ENCODE measurements around the gene UBE2S. TPM values are rescaled to one million over a fixed set of nuclear protein-coding genes. Genes with fewer than 3 reads are reported as not detected.

UBE2S gene
- total and polyA plus RNA-seq, 2 donors (not counting 1 experiment from before 2014, with no cell fraction given) = 20.6 to 72.7 TPM

- peak overlapping the region; percentile 79 for H3K9ac ChIP-seq (ENCODE audit: low read length)
- peaks cover 32% of the 10 kb centered on the region for H3K4me1 Mint-ChIP-seq
- intact Hi-C loops (cut with micrococcal nuclease) = loop anchor here (5.0 kb wide), 4 partner anchors 56 to 236 kb away; partner anchors contain the start of genes C19orf85, FIZ1, ISOC2 and ZNF580
- peaks cover 0 to 42% of the 10 kb centered on the region in 2 experiments for H3K36me3 ChIP-seq (replicated peaks in 1 of 2; ENCODE audit: control extremely low read depth in 1 of 2, control insufficient read depth in 1 of 2, extremely low read depth in 1 of 2, insufficient read depth in 2 of 2, low read length in 1 of 2)
- WGBS (ENCODE audit: insufficient coverage) = 87% methylated on average over 9 of the region's 14 CpGs
- H3K27me3 Mint-ChIP-seq = no peaks in the 10 kb centered on the region
- no peak overlapping the region for H2AFZ ChIP-seq (ENCODE audit: insufficient read depth, low read depth, low read length, poor library complexity, severe bottlenecking)
- H4K20me1 ChIP-seq (ENCODE audit: control insufficient read depth, insufficient read depth, low read length, poor library complexity, severe bottlenecking) = peaks cover 11% of the 10 kb centered on the region
- TF ChIP-seq, protein P1, sequence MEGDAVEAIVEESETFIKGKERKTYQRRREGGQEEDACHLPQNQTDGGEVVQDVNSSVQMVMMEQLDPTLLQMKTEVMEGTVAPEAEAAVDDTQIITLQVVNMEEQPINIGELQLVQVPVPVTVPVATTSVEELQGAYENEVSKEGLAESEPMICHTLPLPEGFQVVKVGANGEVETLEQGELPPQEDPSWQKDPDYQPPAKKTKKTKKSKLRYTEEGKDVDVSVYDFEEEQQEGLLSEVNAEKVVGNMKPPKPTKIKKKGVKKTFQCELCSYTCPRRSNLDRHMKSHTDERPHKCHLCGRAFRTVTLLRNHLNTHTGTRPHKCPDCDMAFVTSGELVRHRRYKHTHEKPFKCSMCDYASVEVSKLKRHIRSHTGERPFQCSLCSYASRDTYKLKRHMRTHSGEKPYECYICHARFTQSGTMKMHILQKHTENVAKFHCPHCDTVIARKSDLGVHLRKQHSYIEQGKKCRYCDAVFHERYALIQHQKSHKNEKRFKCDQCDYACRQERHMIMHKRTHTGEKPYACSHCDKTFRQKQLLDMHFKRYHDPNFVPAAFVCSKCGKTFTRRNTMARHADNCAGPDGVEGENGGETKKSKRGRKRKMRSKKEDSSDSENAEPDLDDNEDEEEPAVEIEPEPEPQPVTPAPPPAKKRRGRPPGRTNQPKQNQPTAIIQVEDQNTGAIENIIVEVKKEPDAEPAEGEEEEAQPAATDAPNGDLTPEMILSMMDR (IDR thresholded peaks at IDR 0.05) = no peak
- no peak for TF ChIP-seq EZH2 (IDR thresholded peaks at IDR 0.05; ENCODE audit: borderline replicate concordance, insufficient read depth, low read depth, low read length, poor library complexity, severe bottlenecking)
- H3K27ac Mint-ChIP-seq = peak overlapping the region; percentile 88
- CTCF ChIA-PET = interaction anchor here (0.5 to 0.7 kb wide), 2 partner anchors 11 to 305 kb away, joined by 3 read pairs; no protein-coding TSS in a partner anchor
- H3K4me3 Mint-ChIP-seq = peak overlapping the region; percentile 98
- peaks cover 0 to 20% (median 3%) of the 10 kb centered on the region in 3 donors for H3K9me3 ChIP-seq (ENCODE audit: control extremely low read depth in 1 of 3, control insufficient read depth in 2 of 3, insufficient read depth in 1 of 3, low read length in 2 of 3)
- H3K79me2 ChIP-seq (ENCODE audit: control insufficient read depth, insufficient read depth, low read length) = peaks cover 25% of the 10 kb centered on the region
- H3K27me3 ChIP-seq (replicated peaks in 1 of 4; ENCODE audit: control extremely low read depth in 1 of 4, control insufficient read depth in 3 of 4, insufficient read depth in 4 of 4, low read length in 3 of 4) = no peaks in the 10 kb centered on the region
- H3K9me3 Mint-ChIP-seq (ENCODE audit: insufficient read depth) = peaks cover 6% of the 10 kb centered on the region
- H3K4me3 ChIP-seq (ENCODE audit: control extremely low read depth in 1 of 5, extremely low read depth in 1 of 5, insufficient read depth in 1 of 5, low read depth in 2 of 5, low read length in 4 of 5) = peak overlapping the region in 3 of 5 experiments; percentile 77 to 89 (median 79)
- H3K4me1 ChIP-seq (ENCODE audit: control insufficient read depth in 2 of 2, insufficient read depth in 2 of 2, low read length in 2 of 2) = peaks cover 11 to 25% of the 10 kb centered on the region in 2 donors
- ATAC-seq (ENCODE audit: low read depth) = no peak
- no peak overlapping the region for H3K27ac ChIP-seq (ENCODE audit: low read length in 2 of 2)
- peak overlapping the region; percentile 90 for H3K4me2 ChIP-seq (replicated peaks; ENCODE audit: low read depth, low read length, poor library complexity, severe bottlenecking)
- DNase-seq = no peak
- POLR2A ChIA-PET = interaction anchor here (0.6 to 2.3 kb wide), 3 partner anchors 67 to 147 kb away, joined by 3 to 11 read pairs (median 3); partner anchors contain the start of genes KMT5C, PPP6R1 and ZNF628
Measured at GRCh38 chr19:55406091-55406825, 1.3 kb downstream of the UBE2S start.
